DMS153 treated with DMSO at 0.1 percent for 48 hours (cell line): ENCODE results near the gene E2F6.
"Not testable (repeated sequence)": the region's sequence is repeated elsewhere in the genome, so short reads cannot be mapped to it uniquely, and the experiment has no call there.

Source experiments
- DNase-seq: peaks from one replicate; lab custom pipeline; 2025; ENCODE audit not compliant: unreplicated experiment; lab: John Stamatoyannopoulos, UW

E2F6 gene

DNA sequence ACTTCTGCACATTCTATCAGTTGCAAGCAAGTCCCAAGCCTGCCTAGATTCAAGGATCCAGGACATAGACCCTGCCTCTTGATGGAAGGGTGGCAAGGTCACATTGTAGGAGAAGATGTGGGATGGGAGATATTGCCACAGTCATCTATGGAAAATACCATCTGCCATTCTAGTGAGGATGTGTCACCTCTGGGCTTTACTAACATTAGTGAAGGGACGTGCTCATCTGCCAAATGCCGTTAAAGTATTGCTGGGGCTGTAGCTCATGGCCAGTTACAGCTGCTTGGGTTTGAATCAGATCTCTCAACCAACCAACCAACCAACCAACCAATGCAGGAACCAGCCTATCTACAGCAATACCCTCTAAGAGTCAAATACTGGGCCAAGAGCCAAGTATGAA lies 49.0 kb downstream of the E2F6 start:
- no peak for DNase-seq

DNA sequence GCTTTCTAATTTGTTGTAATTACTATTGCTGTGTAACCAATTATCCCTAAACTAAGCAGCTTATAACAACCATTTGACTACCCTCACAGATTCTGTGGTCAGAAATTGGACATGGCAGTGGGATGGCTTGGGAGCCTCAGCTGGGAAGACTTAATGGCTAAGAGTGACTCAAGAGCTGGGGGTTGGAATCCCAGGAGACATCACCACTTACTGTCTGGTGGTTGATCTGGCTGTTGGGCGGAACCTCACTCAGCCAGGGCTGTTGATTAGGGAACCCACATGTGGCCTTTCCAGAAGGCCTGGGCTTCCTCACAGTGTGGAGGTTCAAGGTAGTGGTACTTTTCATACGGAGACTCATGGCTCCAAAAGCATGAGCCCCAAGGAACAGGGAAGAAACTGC lies 49.8 kb downstream of the E2F6 start:
- no peak for DNase-seq

DNA sequence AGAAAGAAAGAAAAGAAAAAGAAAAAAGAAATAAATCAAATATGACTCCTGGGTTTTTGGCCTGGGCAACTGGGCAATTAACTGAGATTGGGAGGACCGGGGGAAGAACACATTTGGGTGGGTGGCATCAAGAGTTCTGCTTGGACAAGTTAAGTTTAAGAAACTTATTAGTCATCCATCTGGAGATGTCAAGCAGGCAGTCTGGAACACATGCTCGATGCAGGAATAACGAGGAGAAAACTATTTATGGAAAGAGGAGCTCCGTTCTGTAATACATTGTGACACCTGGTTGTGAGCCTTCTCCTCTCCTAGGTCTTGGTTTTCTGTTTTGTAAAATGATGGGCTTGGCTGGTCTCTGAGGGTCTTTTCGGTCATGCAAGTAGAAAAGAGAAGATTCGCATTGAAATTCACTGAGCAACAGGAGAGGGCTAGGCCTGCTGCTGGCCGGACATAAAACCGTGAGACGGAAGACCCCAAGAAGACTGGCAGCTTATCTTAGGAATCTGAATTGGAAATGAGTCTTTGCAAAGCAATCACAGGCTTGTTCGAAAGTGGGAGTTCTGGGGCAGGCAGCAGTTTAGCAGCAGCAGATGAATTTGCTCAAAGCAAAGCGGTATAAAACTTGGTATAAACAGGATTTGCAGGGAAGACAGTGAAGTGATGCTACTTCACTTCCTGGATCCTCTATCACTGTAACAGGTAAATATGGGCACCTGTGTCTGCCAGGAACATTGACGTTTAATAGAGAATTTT lies 51.4 kb downstream of the E2F6 start:
- DNase-seq: no peak

DNA sequence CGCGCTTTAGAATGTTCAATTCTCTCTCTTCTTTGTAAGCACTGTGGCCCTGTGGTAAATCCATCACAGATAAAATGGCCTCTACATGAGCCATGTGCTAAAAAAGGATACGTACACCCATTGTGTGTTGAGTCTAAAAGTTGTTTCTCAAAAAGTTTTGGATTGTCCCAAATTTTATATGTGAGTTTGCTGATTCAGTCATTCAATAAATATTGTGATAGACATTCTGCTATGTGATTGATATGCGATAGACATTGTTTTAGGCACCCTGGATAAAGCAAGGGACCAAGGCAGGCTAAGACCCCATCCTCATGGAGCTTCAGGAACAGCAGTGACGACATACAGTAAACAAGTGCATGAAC lies 53.5 kb downstream of the E2F6 start:
- no peak for DNase-seq

DNA sequence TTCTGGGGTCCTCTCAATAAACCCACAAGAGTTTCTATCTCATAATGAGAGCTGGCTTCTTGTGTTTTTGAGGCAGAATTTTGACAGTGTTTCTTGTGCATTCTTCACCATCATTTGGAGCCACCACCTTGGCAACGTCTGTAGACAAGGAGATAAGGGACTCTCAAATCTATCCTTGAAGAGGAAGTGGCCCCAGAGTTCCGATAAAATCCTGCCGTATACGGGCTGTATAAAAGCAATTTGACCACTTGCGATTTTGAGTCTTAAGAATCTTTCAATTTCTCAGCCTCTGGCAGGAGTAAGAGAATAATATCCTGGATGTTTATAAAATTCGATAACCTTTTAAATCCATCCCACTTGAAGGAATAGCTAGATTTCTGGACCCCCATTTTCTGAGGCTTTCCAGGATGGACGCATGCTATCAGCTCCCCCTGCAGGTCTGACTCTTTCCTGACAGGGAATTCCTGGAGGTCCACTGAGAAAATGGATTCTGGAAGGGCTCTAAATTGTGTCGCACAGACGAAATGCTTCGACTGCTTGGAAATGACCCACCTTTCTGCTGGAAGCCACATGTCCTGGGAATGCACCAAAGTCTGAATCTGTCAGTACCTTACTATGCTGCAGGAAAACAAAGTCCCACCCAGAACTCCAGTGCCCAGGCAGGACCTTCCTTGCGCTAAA lies 54.1 kb downstream of the E2F6 start:
- DNase-seq: peak; percentile 43

DNA sequence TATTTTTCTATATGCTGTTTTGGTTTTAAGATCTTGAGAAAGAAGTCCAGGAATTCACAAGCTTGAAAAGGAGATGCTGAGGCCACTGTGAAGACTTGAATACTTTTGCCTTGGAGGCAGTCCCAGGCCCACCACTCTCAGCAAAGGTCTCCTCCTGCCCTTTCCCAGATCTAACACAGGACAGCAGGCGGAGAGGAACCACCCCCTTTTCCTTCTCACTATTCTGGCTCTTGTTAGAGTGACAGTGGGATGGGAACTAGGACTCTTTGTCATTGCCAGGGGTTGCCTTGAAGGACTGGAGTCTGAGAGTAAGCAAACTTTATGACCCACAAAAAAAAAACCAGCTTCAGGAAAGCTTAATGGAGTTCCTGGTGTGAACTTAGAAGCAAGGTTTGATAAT lies 54.7 kb downstream of the E2F6 start:
- no peak for DNase-seq

DNA sequence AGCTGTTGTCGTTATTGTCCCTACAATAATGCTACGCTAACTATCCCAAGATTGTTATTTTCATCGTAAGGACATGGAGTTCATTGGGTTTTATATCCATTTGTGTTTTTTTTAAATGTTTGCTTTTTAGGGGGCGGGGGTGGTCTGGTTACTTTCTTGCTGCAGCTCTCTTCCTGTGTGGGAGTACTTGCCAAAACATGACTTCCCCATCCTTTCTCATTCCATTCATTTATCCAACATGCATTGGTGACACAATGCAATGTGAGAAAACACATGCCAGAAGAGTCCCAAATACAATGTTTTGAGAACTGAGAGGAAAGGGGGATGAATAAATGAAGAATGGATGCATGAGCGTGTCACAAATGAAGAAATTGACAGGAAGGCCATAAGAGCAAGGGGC lies 55.9 kb downstream of the E2F6 start:
- DNase-seq: no peak

DNA sequence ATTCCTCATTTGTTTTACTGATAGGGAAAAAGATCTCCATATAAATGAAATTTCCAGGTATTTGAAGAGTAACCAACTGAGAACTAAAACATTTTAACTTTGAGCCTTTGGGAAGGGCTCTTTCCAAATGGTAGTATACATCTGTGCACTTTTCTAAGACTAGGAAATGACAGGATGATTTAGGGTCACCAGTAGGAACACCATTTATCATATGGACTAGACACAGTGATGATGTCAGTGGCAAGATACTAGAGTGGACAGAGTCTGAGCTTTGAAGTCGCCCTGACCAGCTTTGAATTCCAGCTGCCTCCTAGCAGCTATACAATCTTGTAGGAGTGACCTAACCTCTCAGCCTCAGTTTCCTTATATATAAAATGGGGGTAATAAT lies 56.4 kb downstream of the E2F6 start:
- no peak for DNase-seq

DNA sequence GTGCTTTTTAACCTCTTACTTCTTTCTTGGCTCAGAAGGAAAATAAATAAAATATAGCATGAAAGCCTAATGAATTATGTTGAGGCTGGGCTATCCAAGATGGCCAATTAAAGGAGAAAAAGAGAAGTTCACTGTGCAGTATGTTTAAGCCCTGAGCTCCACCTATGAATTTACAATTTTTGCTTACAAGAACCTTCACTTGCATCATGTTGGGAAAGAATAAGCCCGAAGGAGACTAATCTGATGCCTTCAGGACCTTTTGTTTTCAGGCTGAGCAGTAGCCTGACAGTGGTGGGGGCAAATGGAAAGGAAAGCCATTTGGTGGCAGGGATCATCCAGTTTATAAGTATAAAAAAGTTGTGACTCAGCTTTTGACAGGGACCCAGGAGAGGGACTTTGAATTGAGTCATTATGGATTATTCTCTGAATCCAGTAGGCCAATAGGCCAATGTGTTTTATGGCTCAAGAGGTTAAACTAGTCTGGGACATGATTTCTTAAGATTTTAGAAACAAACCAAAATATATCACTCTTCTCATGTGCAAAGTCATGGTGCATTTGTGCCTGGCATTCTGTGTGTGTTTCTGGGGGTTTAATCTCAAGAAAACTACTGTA lies 56.9 kb downstream of the E2F6 start:
- DNase-seq: no peak

DNA sequence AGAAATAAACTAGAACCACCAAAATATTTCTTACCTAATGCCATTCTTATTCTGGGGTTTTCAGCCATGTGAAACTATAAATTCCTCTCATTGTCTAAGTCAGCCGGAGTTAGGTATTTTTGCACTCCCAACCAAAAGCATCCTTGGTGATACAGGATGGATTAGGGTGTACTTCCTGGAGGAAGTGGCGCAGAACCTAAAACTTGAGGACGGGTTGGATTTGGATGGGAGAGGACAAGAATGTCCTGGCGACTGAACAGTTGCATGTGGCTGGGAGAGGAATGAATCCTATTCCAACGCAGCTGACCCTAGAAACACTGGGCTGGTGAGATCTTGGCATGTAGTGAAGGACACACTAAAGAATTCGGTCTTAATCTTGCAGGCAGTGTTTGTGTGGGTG lies 58.5 kb downstream of the E2F6 start:
- DNase-seq: no peak

DNA sequence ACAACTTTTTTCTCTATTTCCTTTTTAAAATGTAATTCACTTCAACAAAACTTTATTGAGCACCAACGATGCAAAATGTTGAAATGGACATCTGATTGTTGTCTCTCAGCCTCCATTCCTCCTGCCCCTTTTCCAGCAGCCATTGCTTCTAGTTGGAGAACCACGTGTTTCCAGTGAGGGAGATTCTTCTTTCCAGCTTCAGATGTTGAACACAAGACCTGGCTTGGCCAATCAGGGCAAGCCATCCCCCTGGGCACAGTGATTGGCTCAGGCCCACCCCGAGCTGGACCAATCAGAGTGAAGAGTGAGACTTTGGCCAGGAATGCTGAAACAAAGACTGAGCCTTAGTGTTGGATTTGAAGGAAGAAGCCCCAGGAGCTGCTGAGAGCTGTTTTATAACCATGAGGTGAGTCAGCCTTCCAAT lies 59.0 kb downstream of the E2F6 start:
- DNase-seq: no peak

DNA sequence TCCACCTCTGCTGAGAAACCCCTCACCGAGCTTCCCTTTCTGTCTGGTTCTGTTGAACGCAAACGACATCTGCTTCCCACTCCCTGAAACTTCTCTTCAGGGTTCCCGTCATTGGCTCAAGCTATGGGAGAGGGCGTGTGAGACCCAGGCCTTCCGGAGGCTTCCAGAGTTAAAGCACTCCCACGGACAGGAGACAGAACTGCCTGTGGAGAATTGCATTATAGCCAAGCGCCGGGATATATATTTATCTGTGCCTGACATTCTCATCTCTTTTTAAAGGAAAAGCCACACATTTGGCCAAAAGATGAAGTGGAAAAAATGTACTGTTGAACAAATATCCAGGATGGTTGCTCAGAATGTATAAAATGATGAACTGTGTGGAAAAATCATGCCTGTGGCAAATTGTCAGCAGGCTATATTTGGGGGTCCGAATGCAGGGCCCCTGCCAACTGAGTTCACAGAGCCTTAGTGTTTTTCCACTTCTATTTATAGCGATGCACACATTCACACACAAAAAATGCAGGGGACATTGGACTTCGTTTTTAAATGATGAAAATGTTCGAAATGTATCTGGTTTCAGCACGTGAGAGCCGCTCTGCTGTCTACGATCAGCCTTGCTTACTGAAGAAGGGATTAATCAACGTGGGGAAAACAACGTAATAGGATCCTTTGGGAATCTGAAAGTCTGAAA lies 59.5 kb downstream of the E2F6 start:
- no peak for DNase-seq

DNA sequence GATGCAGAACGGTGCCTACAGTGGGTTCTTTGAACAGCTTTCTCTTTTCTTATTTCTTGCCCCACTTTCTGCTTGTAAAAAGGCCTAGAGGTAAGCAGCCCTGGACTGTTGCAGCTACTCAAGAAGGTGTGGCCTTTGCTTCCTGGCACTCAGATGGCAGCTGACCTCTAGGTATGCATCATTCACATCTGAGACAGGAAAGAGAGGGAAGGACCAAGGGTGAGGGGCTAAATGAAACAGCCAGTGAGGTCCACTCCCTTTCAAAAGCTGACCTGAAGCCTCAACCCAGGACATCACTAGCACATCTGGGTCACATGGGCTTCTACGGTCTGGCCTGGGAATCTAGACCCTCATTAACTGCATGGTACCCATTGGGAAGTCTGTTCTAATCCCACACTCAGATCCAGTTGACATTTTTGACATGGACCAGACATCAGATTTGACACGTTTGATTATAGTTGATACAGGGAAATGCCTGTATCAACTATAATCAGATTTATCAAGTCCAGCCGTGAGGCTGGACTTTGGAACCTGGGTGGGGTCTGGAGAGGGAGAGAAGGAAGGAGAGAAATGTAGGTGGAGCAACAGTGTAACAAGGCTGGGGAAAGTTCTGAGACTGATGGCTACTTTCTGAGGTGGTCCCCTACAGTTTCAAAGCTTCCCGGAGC lies 60.2 kb downstream of the E2F6 start:
- DNase-seq: no peak

DNA sequence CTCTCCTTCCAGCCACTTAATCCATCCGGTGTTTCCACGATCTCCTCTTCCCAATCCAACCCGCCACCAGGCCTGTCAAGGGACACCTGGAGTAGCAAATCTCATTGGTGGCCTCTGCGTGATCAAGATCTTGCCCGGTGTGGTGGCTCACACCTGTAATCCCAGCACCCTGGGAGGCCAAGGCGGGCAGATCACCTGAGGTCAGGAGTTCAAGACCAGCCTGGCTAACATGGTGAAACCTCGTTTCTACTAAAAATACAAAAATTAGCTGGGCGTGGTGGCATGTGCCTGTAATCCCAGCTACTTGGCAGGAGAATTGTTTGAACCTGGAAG lies 60.9 kb downstream of the E2F6 start:
- DNase-seq: not testable (repeated sequence)

DNA sequence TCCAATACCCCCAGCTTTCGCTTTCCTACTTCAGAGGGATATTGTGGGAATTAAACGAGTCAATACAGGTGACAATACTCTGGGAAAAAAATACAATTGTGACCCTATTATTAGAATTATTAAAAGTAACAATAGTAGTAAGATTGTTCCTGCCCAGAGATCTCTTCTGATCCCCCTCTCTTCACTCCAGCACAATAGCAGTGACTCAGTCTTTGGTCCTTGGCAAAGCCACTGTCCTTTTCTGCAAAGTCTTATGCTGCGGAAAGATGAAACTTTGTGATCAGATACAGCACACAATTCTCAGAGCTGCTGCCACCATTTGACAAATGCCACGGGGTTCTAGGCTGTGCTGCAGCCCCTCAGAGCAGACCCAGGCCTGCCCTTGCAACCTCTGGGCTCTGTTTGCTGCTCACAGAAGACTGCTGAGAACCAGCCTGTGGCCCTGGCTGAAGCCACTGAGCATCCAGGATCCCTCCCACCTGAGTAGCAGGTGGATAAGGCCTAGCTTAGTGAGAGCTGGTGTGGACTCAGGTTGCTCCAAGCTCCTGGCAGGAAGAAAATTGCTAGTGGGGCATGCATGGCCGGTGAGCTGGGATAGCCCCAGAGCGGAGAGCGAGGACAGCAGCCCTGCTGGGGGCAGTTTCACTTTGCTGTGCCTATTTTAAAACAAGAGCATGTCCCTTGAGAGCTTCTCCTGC lies 61.4 kb downstream of the E2F6 start:
- DNase-seq: no peak

DNA sequence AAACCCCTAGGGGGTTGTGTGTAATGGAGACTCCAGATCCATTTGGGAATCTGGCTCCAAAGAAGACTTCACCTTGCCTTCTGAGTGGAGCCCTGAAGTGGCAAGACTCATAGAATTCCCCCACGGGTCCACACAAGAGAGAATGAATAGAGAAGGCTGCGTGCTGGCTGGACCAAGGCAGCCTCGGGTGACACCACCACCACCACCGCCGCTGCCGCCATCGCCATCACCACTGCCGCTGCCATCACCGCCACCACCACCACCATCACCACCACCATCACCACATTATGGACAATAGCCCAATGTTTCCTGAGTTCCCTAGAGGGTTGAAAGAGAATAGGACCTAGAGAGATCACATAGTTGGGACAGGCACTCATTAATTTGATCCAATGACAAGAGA lies 63.5 kb downstream of the E2F6 start:
- no peak for DNase-seq

DNA sequence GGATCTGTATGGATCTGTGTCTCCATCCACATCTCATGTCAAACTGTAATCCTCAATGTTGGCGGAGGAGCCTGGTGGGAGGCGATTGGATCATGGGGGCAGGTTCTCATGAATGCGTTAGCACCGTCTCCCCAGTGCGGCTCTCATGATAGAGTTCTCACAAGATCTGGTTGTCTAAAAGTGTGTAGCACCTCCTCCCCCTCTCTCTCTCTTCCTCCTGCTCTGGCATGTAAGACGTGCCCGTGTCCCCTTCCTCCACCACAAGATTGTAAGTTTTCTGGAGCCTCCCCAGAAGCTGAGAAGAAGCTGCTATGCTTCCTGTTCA lies 66.6 kb downstream of the E2F6 start:
- DNase-seq: no peak

DNA sequence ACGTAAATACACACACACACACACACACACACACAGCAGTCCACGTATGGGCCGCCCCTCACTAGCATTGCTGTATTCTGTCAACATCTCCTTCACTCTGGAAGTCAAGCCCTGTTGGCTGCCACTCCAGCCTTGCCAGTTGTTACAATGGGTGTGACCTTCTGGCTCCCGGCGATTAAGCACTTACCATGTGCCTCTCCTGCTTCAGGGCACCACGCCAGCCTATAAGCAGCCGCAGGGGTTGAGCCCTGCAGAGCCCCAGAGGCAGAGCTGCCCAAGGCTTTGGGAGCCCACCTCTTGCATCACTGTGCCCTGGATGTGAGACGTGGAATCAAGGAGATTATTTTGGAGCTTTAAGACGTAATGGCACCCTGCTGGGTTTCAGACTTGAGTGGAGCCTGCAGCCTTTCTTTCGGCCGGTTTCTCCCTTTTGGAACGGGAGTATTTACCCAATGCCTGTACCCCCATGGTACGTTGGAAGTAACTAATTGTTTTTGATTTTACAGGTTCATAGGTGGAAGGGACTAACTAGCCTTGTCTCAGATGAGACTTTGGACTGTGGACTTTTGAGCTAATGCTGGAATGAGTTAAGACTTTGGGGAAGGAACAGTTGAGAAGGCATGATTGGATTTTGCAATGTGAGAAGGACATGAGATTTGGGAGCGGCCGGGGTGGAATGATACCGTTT lies 67.1 kb downstream of the E2F6 start:
- peak; percentile 54 for DNase-seq

DNA sequence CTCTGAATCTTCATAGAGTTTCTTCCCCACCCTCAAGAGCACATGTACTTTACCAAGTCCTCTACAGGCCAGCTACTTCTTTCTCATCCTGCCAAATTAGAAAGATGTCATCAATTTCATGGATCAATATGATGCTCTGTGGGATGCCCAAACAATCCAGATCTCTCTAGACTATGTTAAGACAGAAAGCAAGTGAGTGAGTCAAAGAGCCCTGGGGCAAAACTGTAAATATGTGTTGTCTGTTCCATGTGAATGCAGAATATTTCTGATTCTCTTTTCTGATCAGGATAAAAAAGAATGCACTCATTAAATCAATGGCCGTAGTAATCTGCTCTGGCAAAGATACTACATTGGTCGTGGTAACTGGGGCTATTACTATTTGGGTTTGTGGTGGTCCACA lies 68.4 kb downstream of the E2F6 start:
- DNase-seq: no peak
